GM19193 (cell line): ENCODE results near the gene HSD11B1.

Source experiments
- POLR2A ChIP-seq: IDR thresholded peaks from 4 replicates; pipeline ENCODE4 v1.6.1; 2011; ENCODE audit not compliant: insufficient read depth, insufficient read length; ENCODE audit errors: extremely low read depth

Gene HSD11B1

GRCh38 chr1:209704584-209704983, at the start of gene HSD11B1:
HSD11B1 (plus strand) TSS chr1:209704846; CDS start chr1:209704943, 97 bp downstream.
- TF ChIP-seq POLR2A = no peak

- no peak for TF ChIP-seq POLR2A
Measured at GRCh38 chr1:209655411-209656231, 49.0 kb upstream of the HSD11B1 start.

DNA sequence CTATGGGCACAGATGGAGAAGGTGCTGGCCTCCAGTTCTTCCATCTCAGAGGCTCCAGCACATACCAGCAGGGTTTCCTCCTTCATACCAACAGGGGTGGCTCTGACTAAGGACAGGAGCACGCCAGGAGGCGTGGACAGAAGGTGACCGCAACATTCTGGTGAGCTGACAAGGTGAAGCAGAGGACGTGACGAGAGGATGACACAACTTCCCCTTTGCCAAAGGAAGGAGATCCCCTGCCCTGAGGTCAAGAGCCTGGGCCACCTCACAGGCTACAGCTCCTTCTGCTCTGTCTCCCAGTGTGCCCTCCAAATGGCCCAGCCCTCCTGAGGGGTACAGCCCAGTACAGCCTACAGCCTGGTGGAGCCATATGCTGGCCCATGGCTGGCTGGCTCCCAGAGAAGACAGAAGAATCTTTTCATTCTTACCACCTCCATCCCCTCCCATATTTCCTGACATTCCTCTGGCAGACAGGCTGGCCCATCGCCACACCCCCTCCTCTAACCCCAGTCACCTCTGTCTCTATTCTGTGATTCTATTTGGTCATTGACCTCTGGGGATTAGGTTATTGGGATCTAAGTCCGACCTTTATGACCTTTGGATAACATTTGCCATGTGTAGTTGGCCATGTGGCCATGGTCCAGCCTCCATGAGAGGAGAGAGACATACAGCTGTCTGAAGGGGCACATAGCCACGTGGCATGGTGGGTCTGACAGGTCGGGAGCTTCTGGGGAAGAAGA, 47.3 kb upstream of the HSD11B1 start:
- TF ChIP-seq POLR2A = peak; percentile 19

DNA sequence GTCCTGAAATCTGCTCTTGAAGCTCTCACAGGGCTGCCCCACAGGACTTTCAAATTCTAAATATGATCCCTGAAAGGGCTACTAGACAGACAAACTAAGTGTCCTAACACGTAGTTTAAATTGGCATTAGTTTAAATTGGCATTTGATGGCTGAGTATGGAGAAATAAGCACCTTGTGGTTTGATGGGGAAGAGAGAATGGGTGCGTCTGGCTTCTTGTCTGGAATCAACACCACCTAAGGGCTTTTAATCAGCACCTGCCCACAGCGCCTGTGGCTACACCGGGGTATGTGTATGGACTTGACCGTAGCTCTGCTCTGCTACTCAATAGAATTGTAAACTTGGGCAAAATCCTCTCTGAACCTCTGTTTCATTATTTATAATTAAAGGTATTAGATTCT, 46.7 kb upstream of the HSD11B1 start:
- TF ChIP-seq POLR2A = no peak

- TF ChIP-seq POLR2A = no peak
Measured at GRCh38 chr1:209659909-209660308, 44.7 kb upstream of the HSD11B1 start.

DNA sequence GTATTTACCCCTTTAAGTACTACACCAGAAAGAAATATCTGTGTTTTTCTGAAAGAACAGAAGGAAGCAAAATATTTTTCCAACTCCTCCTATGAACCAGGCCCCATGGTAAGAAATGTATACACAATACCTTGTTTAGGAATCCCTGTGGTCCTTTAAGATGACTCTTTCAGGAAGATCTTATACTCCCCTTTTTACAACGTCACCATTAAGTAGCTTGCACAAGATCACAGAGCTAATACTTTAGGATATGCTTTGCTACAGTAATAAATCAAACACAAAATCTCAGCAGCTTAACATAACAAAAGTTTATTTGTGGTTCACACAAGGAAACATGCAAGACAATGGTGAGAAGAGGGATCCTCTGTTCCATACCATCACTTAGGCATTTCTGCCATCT, 43.6 kb upstream of the HSD11B1 start:
- TF ChIP-seq POLR2A = no peak

- no peak for TF ChIP-seq POLR2A
Measured at GRCh38 chr1:209662879-209663327, 41.7 kb upstream of the HSD11B1 start.

DNA sequence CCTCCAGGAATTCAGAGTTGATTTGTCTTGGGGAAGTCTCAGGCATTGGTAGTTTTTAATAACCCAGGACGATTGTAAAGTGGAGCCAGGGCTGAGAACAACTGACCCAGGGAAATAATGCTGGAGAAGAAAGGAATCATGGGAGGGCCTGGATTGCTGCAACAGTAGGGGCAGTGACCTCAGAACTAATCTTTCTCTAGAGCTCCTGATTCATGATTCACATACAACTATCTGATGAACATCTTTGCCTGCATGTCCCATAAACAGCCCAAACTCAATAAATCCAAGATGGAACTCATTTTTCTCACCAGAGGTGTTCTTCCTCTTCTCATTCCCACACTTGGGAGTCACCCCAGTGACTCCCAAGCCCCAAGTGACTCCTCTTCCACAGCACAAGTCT, 37.5 kb upstream of the HSD11B1 start:
- TF ChIP-seq POLR2A = no peak

DNA sequence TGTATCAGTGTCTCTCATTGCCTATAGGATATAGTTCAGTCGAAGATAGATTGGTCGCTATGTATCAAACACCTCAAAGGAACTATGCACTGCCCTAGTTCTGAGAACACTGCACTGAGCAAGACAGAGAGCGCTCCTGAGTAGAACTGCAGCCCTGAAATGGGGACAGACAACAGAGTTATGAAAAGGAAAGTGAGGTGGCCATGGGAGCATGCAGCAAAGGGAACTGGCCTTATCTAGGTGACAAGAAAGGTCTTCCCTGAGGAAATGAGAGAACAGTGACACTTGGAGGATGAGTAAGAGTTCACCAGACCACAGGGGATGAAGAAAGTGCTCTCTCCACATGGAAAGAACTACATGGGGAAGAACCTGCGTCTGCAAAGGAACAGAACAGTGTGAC, 36.9 kb upstream of the HSD11B1 start:
- no peak for TF ChIP-seq POLR2A

GRCh38 chr1:209670441-209671082, 34.1 kb upstream of the HSD11B1 start:
- TF ChIP-seq POLR2A = no peak

DNA sequence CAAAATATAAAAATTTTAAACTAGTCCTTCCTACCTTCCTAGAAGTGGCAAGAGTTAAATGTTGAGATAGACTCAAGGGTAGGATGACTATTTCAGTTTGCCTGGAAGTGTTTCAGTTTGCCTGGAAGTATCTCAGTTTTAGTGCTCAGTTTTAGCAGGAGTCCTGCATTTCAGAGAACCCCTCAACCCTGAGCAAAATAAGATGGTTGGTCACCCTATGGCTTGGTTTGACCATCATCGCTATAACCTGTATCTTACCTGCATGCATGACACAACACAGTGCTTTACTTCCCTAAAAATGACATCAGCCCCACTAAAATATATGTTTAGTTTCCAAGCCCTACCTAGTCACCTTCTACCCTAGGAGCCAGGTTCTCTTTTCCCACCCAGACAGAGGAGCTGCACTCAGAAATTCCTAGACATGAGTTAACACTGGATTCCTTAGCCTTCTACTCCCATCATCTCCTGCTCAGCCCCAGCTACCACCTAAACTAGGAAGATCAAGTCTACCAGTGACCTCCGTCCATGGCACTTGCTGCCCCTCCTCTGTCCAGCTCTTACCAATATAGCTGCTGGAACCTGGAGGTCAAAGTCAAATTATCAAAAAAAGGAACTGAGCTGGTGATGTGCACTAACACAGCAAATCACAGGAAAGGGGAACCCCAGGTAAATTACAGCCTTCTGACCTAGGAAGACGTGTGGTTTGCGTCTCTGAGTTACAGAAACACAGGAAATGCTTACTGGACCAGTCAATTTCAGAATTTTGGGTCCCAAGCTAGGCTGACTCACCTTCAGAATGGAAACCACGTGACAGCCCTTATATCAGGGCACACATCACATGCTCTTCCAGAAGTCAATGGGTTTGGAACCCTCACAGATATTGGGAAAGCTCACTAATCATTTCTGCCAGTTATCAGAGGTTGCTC, 31.7 kb upstream of the HSD11B1 start:
- TF ChIP-seq POLR2A = no peak

- TF ChIP-seq POLR2A = no peak
Measured at GRCh38 chr1:209673631-209674417, 30.8 kb upstream of the HSD11B1 start.

GRCh38 chr1:209674957-209675564, 29.6 kb upstream of the HSD11B1 start, which contains the start of gene G0S2:
G0S2 (plus strand) TSS chr1:209675412; CDS start chr1:209675685, 273 bp downstream.
- TF ChIP-seq POLR2A = no peak
